Ascending aorta (tissue), 2 donors: ENCODE results near the gene UTP4. TPM values are rescaled to one million over a fixed set of nuclear protein-coding genes. Genes with fewer than 3 reads are reported as not detected.
"Not testable (repeated sequence)": the region's sequence is repeated elsewhere in the genome, so short reads cannot be mapped to it uniquely, and the experiment has no call there.

Source experiments
- DNase-seq, 2 donors: peaks; one replicate each; pipeline ENCODE4 v3.0.0-alpha.2; 2019; ENCODE audit warnings: low spot score in 2 of 2
- H3K27ac ChIP-seq, 2 donors: fragments of 200-600 bp; sonication (generic); one replicate each; pipeline ENCODE4 v1.5.1; 2016 to 2017; ENCODE audit warnings: mild to moderate bottlenecking in 1 of 2
- H3K27me3 ChIP-seq: fragments of 200-600 bp; sonication (generic); one replicate; pipeline ENCODE4 v1.5.1; 2017
- H3K36me3 ChIP-seq, 2 donors: fragments of 200-600 bp; sonication (generic); one replicate each; pipeline ENCODE4 v1.5.1; 2016
- H3K4me1 ChIP-seq, 2 donors: fragments of 200-600 bp; sonication (generic); one replicate each; pipeline ENCODE4 v1.5.1; 2016 to 2017; ENCODE audit warnings: mild to moderate bottlenecking in 1 of 2
- H3K4me3 ChIP-seq, 2 donors: fragments of 200-600 bp; sonication (generic); one replicate each; pipeline ENCODE4 v1.5.1; 2016 to 2017; ENCODE audit warnings: mild to moderate bottlenecking in 1 of 2
- H3K9me3 ChIP-seq, 2 donors: fragments of 200-600 bp; sonication (generic); one replicate each; pipeline ENCODE4 v1.5.1; 2016
- CTCF ChIP-seq, 3 experiments: fragments of 200-600 bp in 2 of 3; fragments of 450-650 bp in 1 of 3; sonication (generic) in 2 of 3; IDR thresholded peaks; one replicate each; pipeline ENCODE4 v1.5.1; 2016 to 2019; ENCODE audit warnings: antibody characterized with exemption in 3 of 3, mild to moderate bottlenecking in 1 of 3, moderate library complexity in 1 of 3
- intact Hi-C: fragments of 100-400 bp; cut with DNase I; formaldehyde crosslinking; loops from one replicate; pipeline ENCODE4 v1.15.1; 2023
- total RNA-seq: library from RNA; depleted of rRNA; stranded (reverse); fragments of >200 nt; gene quantifications from one replicate; pipeline ENCODE4 v1.1.0, GENCODE V29; 2016

UTP4 gene
- total RNA-seq, 1 donor from 2014 or later = 45.9 TPM

GRCh38 chr16:69145658-69146057 is 13.2 kb downstream of the UTP4 start:
- Histone ChIP-seq H3K36me3 (peaks cover 19 to 53% of the 10 kb centered on the region in 2 donors), H3K9me3 (no peaks in the 10 kb centered on the region), H3K27ac (peak overlapping the region; percentile 65 to 67), H3K27me3 (no peaks in the 10 kb centered on the region), H3K4me1 (peaks cover 0 to 10% of the 10 kb centered on the region in 2 donors), H3K4me3 (no peak overlapping the region)
- DNase-seq = peak in 1 of 2 donors; percentile 81
- intact Hi-C loops = no loop called here
- TF ChIP-seq CTCF (IDR thresholded peaks at IDR 0.05) = no peak

- H3K4me3 ChIP-seq, DNase-seq, H3K27me3 ChIP-seq, H3K27ac ChIP-seq, H3K9me3 ChIP-seq, H3K4me1 ChIP-seq: not testable (repeated sequence)
- intact Hi-C loops = loop anchor here (1.0 to 5.0 kb wide), 2 partner anchors 38 to 138 kb away; partner anchors contain the start of gene SNTB2
- H3K36me3 ChIP-seq = peaks cover 25 to 49% of the 10 kb centered on the region in 2 donors
Measured at GRCh38 chr16:69149621-69150020, 17.2 kb downstream of the UTP4 start.

- no peaks in the 10 kb centered on the region for H3K9me3 ChIP-seq
- intact Hi-C loops = loop anchor here (1.0 to 5.0 kb wide), 2 partner anchors 37 to 137 kb away; partner anchors contain the start of gene SNTB2
- H3K36me3 ChIP-seq = peaks cover 25 to 53% of the 10 kb centered on the region in 2 donors
- H3K4me1 ChIP-seq = peaks cover 0 to 6% of the 10 kb centered on the region in 2 donors
- peak; percentile 72 to 81 (median 77) for TF ChIP-seq CTCF (IDR thresholded peaks at IDR 0.05)
- H3K4me3 ChIP-seq = no peak overlapping the region
- H3K27ac ChIP-seq = no peak overlapping the region
- H3K27me3 ChIP-seq = no peaks in the 10 kb centered on the region
- peak in 1 of 2 donors; percentile 76 for DNase-seq
Measured at GRCh38 chr16:69150146-69150865, 17.9 kb downstream of the UTP4 start.

- Histone ChIP-seq H3K27ac (no peak overlapping the region), H3K27me3 (no peaks in the 10 kb centered on the region), H3K9me3 (no peaks in the 10 kb centered on the region), H3K4me1 (no peaks in the 10 kb centered on the region), H3K36me3 (peaks cover 43 to 87% of the 10 kb centered on the region in 2 donors), H3K4me3 (no peak overlapping the region)
- no peak for TF ChIP-seq CTCF (IDR thresholded peaks at IDR 0.05)
- intact Hi-C loops = no loop called here
- DNase-seq = peak in 1 of 2 donors; percentile 4
Measured at GRCh38 chr16:69157196-69157595, 24.7 kb downstream of the UTP4 start.

- Histone ChIP-seq H3K27ac (no peak overlapping the region), H3K9me3 (no peaks in the 10 kb centered on the region), H3K36me3 (peaks cover 52 to 80% of the 10 kb centered on the region in 2 donors), H3K4me3 (no peak overlapping the region), H3K27me3 (no peaks in the 10 kb centered on the region), H3K4me1 (no peaks in the 10 kb centered on the region)
- TF ChIP-seq CTCF (IDR thresholded peaks at IDR 0.05) = no peak
- intact Hi-C loops = no loop called here
- DNase-seq = peak in 1 of 2 donors; percentile 37
Measured at GRCh38 chr16:69160192-69160591, 27.7 kb downstream of the UTP4 start.

- Histone ChIP-seq H3K27ac (no peak overlapping the region), H3K36me3 (peaks cover 50 to 66% of the 10 kb centered on the region in 2 donors), H3K4me1 (peaks cover 0 to under 1% of the 10 kb centered on the region in 2 donors), H3K27me3 (no peaks in the 10 kb centered on the region), H3K4me3 (no peak overlapping the region), H3K9me3 (no peaks in the 10 kb centered on the region)
- no peak for DNase-seq
- intact Hi-C loops = no loop called here
- TF ChIP-seq CTCF (IDR thresholded peaks at IDR 0.05) = no peak
Measured at GRCh38 chr16:69165584-69165983, 33.1 kb downstream of the UTP4 start.
